ENCODE data around the gene HMOX2. TPM values are rescaled to one million over a fixed set of nuclear protein-coding genes. Genes with fewer than 3 reads are reported as not detected.

Gene HMOX2, protein sequence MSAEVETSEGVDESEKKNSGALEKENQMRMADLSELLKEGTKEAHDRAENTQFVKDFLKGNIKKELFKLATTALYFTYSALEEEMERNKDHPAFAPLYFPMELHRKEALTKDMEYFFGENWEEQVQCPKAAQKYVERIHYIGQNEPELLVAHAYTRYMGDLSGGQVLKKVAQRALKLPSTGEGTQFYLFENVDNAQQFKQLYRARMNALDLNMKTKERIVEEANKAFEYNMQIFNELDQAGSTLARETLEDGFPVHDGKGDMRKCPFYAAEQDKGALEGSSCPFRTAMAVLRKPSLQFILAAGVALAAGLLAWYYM
- polyA plus RNA-seq (2013, experiment 1 of 2) = 42.5 TPM
- polyA plus RNA-seq (2013, experiment 2 of 2) = 41.6 TPM

- Histone ChIP-seq H4K91ac (ENCODE audit: low read length) (peak within 1 kb of the TSS; percentile 78), H3K4ac (ENCODE audit: low read depth in 1 of 2, low read length in 2 of 2) (peak within 1 kb of the TSS; percentile 47 to 89), H3K36me3 (ENCODE audit: control insufficient read depth in 1 of 2, insufficient read depth in 2 of 2, low read depth in 1 of 2, low read length in 2 of 2) (no peaks in the 10 kb centered on the region), H3K4me3 (ENCODE audit: insufficient read depth in 1 of 2, low read depth in 1 of 2, low read length in 2 of 2) (peak within 1 kb of the TSS; percentile 93 to 97), H3K9me3 (ENCODE audit: control insufficient read depth, low read length) (no peaks in the 10 kb centered on the region), H4K8ac (ENCODE audit: low read length) (peak within 1 kb of the TSS; percentile 69), H2BK120ac (ENCODE audit: low read depth, low read length) (peak within 1 kb of the TSS; percentile 85), H2AFZ (ENCODE audit: low read depth, low read length) (peak within 1 kb of the TSS; percentile 80), H3K4me2 (ENCODE audit: low read length, poor library complexity, severe bottlenecking) (peak within 1 kb of the TSS; percentile 98), H3K14ac (ENCODE audit: low read length in 2 of 2) (peak within 1 kb of the TSS in 1 of 2 experiments; percentile 37), H3K9ac (ENCODE audit: low read length) (peak within 1 kb of the TSS; percentile 89), H2BK15ac (ENCODE audit: low read depth, poor library complexity, severe bottlenecking) (peak within 1 kb of the TSS; percentile 48), H3K23ac (ENCODE audit: low read length in 2 of 2) (peak within 1 kb of the TSS in 1 of 2 experiments; percentile 87), H3K4me1 (ENCODE audit: control insufficient read depth, insufficient read depth, low read depth, low read length) (peaks cover 11% of the 10 kb centered on the region), H2BK5ac (ENCODE audit: low read depth, low read length, poor library complexity, severe bottlenecking) (peak within 1 kb of the TSS; percentile 10), H3K18ac (ENCODE audit: low read depth in 1 of 2, low read length in 2 of 2) (peak within 1 kb of the TSS; percentile 63 to 72), H2BK12ac (ENCODE audit: low read length in 2 of 2) (peak within 1 kb of the TSS; percentile 25 to 90), H3K27me3 (ENCODE audit: control insufficient read depth in 1 of 2, insufficient read depth in 1 of 2, low read length in 2 of 2) (no peaks in the 10 kb centered on the region), H2AK5ac (ENCODE audit: low read length, severe bottlenecking) (peak within 1 kb of the TSS; percentile 31), H3K79me1 (replicated peaks; ENCODE audit: low read length, poor library complexity, severe bottlenecking) (peaks cover 15% of the 10 kb centered on the region), H3K27ac (ENCODE audit: low read length, poor library complexity, severe bottlenecking) (peak within 1 kb of the TSS; percentile 22)
- WGBS = 13% methylated on average over 68 of the region's 70 CpGs
- DNase-seq = peak; percentile 90
Measured at GRCh38 chr16:4475880-4476788, at the start of gene HMOX2. Gene HMOX2, plus strand, starts transcription at chr16:4476398. Its CDS starts 29,127 bp downstream, at chr16:4505525.

DNA sequence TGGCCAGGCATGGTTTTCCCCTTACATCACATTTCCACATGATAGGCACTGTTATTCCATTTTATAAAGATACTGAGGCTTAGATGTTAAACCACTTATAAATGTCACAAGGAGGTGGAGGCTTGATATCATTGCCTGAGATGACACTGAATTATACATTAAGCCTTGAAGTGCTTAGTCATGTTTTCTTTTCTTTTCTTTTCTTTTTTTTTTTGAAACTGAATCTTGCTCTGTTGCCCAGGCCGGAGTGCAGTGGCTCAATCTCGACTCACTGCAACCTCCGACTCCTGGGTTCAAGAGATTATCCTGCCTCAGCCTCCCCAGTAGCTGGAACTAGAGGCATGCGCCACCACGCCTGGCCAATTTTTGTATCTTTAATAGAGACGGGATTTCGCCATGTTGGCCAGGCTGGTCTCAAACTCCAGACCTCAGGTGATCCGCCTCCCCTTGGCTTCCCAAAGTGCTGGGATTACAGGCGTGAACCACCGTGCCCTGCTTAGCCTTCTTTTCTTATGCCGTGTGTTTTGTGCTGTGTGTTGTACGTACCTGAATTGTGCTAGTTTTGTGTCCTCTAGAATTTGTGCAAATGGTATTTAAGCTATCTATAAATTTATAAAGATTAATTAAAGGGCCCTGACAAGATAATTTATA lies 49.4 kb upstream of the HMOX2 start:
- Histone ChIP-seq H3K23ac (ENCODE audit: low read length in 2 of 2) (no peak overlapping the region), H3K4me1 (ENCODE audit: control insufficient read depth, insufficient read depth, low read depth, low read length) (peaks cover 6% of the 10 kb centered on the region), H3K4me3 (ENCODE audit: insufficient read depth in 1 of 2, low read depth in 1 of 2, low read length in 2 of 2) (peak overlapping the region in 1 of 2 experiments; percentile 86), H3K9me3 (ENCODE audit: control insufficient read depth, low read length) (no peaks in the 10 kb centered on the region), H2BK5ac (ENCODE audit: low read depth, low read length, poor library complexity, severe bottlenecking) (no peak overlapping the region), H3K4me2 (ENCODE audit: low read length, poor library complexity, severe bottlenecking) (peak overlapping the region; percentile 69), H3K18ac (ENCODE audit: low read depth in 1 of 2, low read length in 2 of 2) (no peak overlapping the region), H2AFZ (ENCODE audit: low read depth, low read length) (no peak overlapping the region), H4K8ac (ENCODE audit: low read length) (no peak overlapping the region), H3K27me3 (ENCODE audit: control insufficient read depth in 1 of 2, insufficient read depth in 1 of 2, low read length in 2 of 2) (no peaks in the 10 kb centered on the region), H3K27ac (ENCODE audit: low read length, poor library complexity, severe bottlenecking) (no peak overlapping the region), H3K36me3 (ENCODE audit: control insufficient read depth in 1 of 2, insufficient read depth in 2 of 2, low read depth in 1 of 2, low read length in 2 of 2) (peaks cover 6 to 22% of the 10 kb centered on the region in 2 experiments), H3K4ac (ENCODE audit: low read depth in 1 of 2, low read length in 2 of 2) (no peak overlapping the region), H3K9ac (ENCODE audit: low read length) (peak overlapping the region; percentile 94), H2BK120ac (ENCODE audit: low read depth, low read length) (no peak overlapping the region), H3K14ac (ENCODE audit: low read length in 2 of 2) (no peak overlapping the region), H4K91ac (ENCODE audit: low read length) (no peak overlapping the region), H2BK12ac (ENCODE audit: low read length in 2 of 2) (no peak overlapping the region), H3K79me1 (replicated peaks; ENCODE audit: low read length, poor library complexity, severe bottlenecking) (peaks cover 11% of the 10 kb centered on the region), H2AK5ac (ENCODE audit: low read length, severe bottlenecking) (no peak overlapping the region), H2BK15ac (ENCODE audit: low read depth, poor library complexity, severe bottlenecking) (no peak overlapping the region)
- 95% methylated on average over 10 of the region's 12 CpGs for WGBS
- DNase-seq = no peak

GRCh38 chr16:4428500-4428899 lies 47.7 kb upstream of the HMOX2 start:
- H3K79me1 ChIP-seq (replicated peaks; ENCODE audit: low read length, poor library complexity, severe bottlenecking) = peaks cover 19% of the 10 kb centered on the region
- peaks cover 6 to 30% of the 10 kb centered on the region in 2 experiments for H3K36me3 ChIP-seq (ENCODE audit: control insufficient read depth in 1 of 2, insufficient read depth in 2 of 2, low read depth in 1 of 2, low read length in 2 of 2)
- no peak overlapping the region for H4K8ac ChIP-seq (ENCODE audit: low read length)
- no peak overlapping the region for H2AK5ac ChIP-seq (ENCODE audit: low read length, severe bottlenecking)
- H3K27me3 ChIP-seq (ENCODE audit: control insufficient read depth in 1 of 2, insufficient read depth in 1 of 2, low read length in 2 of 2) = no peaks in the 10 kb centered on the region
- H3K4me1 ChIP-seq (ENCODE audit: control insufficient read depth, insufficient read depth, low read depth, low read length) = peaks cover 6% of the 10 kb centered on the region
- no peak overlapping the region for H3K4ac ChIP-seq (ENCODE audit: low read depth in 1 of 2, low read length in 2 of 2)
- H3K9me3 ChIP-seq (ENCODE audit: control insufficient read depth, low read length) = no peaks in the 10 kb centered on the region
- H3K9ac ChIP-seq (ENCODE audit: low read length) = no peak overlapping the region
- H4K91ac ChIP-seq (ENCODE audit: low read length) = no peak overlapping the region
- no peak overlapping the region for H2BK15ac ChIP-seq (ENCODE audit: low read depth, poor library complexity, severe bottlenecking)
- H2BK12ac ChIP-seq (ENCODE audit: low read length in 2 of 2) = no peak overlapping the region
- H2AFZ ChIP-seq (ENCODE audit: low read depth, low read length) = no peak overlapping the region
- no peak overlapping the region for H2BK120ac ChIP-seq (ENCODE audit: low read depth, low read length)
- H3K4me3 ChIP-seq (ENCODE audit: insufficient read depth in 1 of 2, low read depth in 1 of 2, low read length in 2 of 2) = no peak overlapping the region
- no peak overlapping the region for H3K27ac ChIP-seq (ENCODE audit: low read length, poor library complexity, severe bottlenecking)
- H3K14ac ChIP-seq (ENCODE audit: low read length in 2 of 2) = no peak overlapping the region
- no peak overlapping the region for H3K18ac ChIP-seq (ENCODE audit: low read depth in 1 of 2, low read length in 2 of 2)
- no peak overlapping the region for H3K23ac ChIP-seq (ENCODE audit: low read length in 2 of 2)
- H2BK5ac ChIP-seq (ENCODE audit: low read depth, low read length, poor library complexity, severe bottlenecking) = no peak overlapping the region
- 97% methylated on average over 7 of the region's 7 CpGs for whole genome bisulfite sequencing
- DNase-seq = no peak
- H3K4me2 ChIP-seq (ENCODE audit: low read length, poor library complexity, severe bottlenecking) = no peak overlapping the region
